ENCODE data around the gene FAF2. TPM values are rescaled to one million over a fixed set of nuclear protein-coding genes. Genes with fewer than 3 reads are reported as not detected.

Gene FAF2
- total and polyA plus RNA-seq, 10 of the 15 experiments (the other 5 are each of a cell fraction or from before 2014, with no cell fraction given) = 19.0 to 45.1 (median 35.6) TPM

- Histone ChIP-seq H3K9ac (ENCODE audit: control insufficient read depth, insufficient read depth, low read length) (no peak overlapping the region), H2AFZ (ENCODE audit: control insufficient read depth, low read depth, low read length) (peak overlapping the region; percentile 84; the same call in 1 of the 2 replicates), H4K20me1 (ENCODE audit: control insufficient read depth, insufficient read depth) (no peaks in the 10 kb centered on the region), H3K4me3 (no peak overlapping the region), H3K9me3 (replicated peaks; ENCODE audit: control insufficient read depth, insufficient read depth, low read length) (no peaks in the 10 kb centered on the region), H3K27ac (ENCODE audit: control insufficient read depth, insufficient read depth) (peak overlapping the region; percentile 50; the same call in 1 of the 2 replicates), H3K4me2 (ENCODE audit: control insufficient read depth, insufficient read depth) (peak overlapping the region; percentile 82; the same call in 1 of the 2 replicates), H3K36me3 (ENCODE audit: control insufficient read depth in 2 of 2, insufficient read depth in 2 of 2, low read length in 1 of 2) (no peaks in the 10 kb centered on the region), H3K79me2 (ENCODE audit: control insufficient read depth, insufficient read depth, low read length) (peaks cover 10% of the 10 kb centered on the region), H3K27me3 (replicated peaks in 1 of 2; ENCODE audit: control insufficient read depth in 2 of 2, insufficient read depth in 2 of 2, low read length in 1 of 2) (no peaks in the 10 kb centered on the region), H3K4me1 (ENCODE audit: control insufficient read depth, insufficient read depth, low read length) (peaks cover 17% of the 10 kb centered on the region)
- ChIA-PET POLR2A (interaction anchor here (1.1 kb wide), 1 partner anchor 124 kb away, joined by 4 read pairs; no protein-coding TSS in a partner anchor), SMC1A (ENCODE audit: uncharacterized antibody, unreplicated experiment) (no interaction called here), CTCF (no interaction called here), RAD21 (ENCODE audit: unreplicated experiment) (no interaction called here)
- intact Hi-C loops (cut with micrococcal nuclease; ENCODE audit: unreplicated experiment) = no loop called here
- no TSS peak for BruUV-seq (replicated peaks)
- DNase-seq (ENCODE audit: low read depth, low spot score) = no peak
- 86% methylated on average over 8 of the region's 8 CpGs for WGBS (ENCODE audit: insufficient coverage, insufficient replicate concordance, low lambda C conversion rate, missing lambda C conversion rate)
- TF ChIP-seq, protein P1, sequence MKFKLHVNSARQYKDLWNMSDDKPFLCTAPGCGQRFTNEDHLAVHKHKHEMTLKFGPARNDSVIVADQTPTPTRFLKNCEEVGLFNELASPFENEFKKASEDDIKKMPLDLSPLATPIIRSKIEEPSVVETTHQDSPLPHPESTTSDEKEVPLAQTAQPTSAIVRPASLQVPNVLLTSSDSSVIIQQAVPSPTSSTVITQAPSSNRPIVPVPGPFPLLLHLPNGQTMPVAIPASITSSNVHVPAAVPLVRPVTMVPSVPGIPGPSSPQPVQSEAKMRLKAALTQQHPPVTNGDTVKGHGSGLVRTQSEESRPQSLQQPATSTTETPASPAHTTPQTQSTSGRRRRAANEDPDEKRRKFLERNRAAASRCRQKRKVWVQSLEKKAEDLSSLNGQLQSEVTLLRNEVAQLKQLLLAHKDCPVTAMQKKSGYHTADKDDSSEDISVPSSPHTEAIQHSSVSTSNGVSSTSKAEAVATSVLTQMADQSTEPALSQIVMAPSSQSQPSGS (IDR thresholded peaks at IDR 0.05; ENCODE audit: low read length) = no peak
- TF ChIP-seq CHD2 (IDR thresholded peaks at IDR 0.05; ENCODE audit: borderline replicate concordance, low read depth, low read length) (no peak), BACH1 (IDR thresholded peaks at IDR 0.05; ENCODE audit: borderline replicate concordance) (no peak)
- in situ Hi-C loops (cut with MboI) = no loop called here
- FAIRE-seq = no peak
- ATAC-seq = no peak
These were observed 92.8 kb downstream of the FAF2 start for GRCh38 chr5:176540956-176541337.

DNA sequence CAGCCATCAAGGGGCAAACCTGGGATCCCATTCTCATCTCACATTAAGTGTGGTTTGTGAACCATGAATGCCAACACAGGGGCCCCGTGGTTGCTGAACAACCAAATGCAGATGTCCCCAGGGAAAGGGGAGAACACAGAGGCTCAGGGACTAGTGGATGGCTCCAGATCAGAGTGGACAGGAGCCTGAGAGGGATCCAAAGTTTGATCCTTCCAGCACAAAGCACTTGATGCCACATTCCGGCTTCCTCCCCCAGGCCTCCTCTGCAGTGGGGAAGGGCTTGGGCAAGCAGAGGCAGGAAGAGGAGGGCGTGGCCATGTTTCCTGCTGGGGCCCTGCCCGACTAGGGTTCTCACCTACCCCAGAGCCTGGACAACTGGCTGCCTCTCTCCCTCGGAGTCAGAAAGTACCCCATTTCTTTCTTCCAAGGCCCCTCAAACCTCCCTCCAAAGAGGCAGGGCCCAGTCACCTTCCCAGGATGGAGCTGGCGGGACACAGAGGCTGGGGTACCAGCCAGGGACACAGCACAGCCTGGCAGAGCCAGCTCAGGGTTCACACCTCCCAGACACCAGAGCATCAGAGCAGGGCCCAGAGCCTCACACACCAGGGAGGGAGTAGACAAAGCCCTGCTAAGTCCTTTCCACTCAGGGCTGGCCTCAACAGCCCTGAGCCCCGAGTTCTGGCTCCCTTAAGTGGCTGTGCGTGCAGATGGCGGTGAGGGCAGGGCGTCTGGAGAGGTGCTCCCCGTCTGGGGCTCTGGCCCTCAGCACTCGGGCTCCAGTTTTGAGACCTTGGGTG lies 93.4 kb downstream of the FAF2 start:
- 39% methylated on average over 12 of the region's 12 CpGs for WGBS (ENCODE audit: insufficient coverage, insufficient replicate concordance, low lambda C conversion rate, missing lambda C conversion rate)
- TF ChIP-seq POLR2A (IDR thresholded peaks at IDR 0.05; ENCODE audit: low read depth, low read length) = peak; percentile 62
- no peak for TF ChIP-seq MYB (IDR thresholded peaks at IDR 0.05; ENCODE audit: borderline replicate concordance, low read depth, low read length)
- peak; percentile 55 for TF ChIP-seq MEF2B (IDR thresholded peaks at IDR 0.05; ENCODE audit: partially characterized antibody, poor library complexity, severe bottlenecking)
- CTCF ChIA-PET = interaction anchor here (1.4 kb wide), 1 partner anchor 180 kb away, joined by 4 read pairs; the partner anchor contains the start of gene KIAA1191

More for the DNA sequence above, 93.4 kb downstream of the FAF2 start:
- DNase-seq (ENCODE audit: low read depth, low spot score) (no peak), FAIRE-seq (no peak), ATAC-seq (no peak)
- intact Hi-C loops (cut with micrococcal nuclease; ENCODE audit: unreplicated experiment) = no loop called here
- POLR2A ChIA-PET = interaction anchor here (0.6 to 1.1 kb wide), 2 partner anchors 22 to 124 kb away, joined by 3 to 4 read pairs; no protein-coding TSS in a partner anchor
- SMC1A ChIA-PET (ENCODE audit: uncharacterized antibody, unreplicated experiment) = no interaction called here
- no peaks in the 10 kb centered on the region for H4K20me1 ChIP-seq (ENCODE audit: control insufficient read depth, insufficient read depth)
- peak overlapping the region; percentile 88; the same call in 1 of the 2 replicates for H3K4me3 ChIP-seq
- H3K9me3 ChIP-seq (replicated peaks; ENCODE audit: control insufficient read depth, insufficient read depth, low read length) = no peaks in the 10 kb centered on the region
- H3K4me1 ChIP-seq (ENCODE audit: control insufficient read depth, insufficient read depth, low read length) = peaks cover 17% of the 10 kb centered on the region
- no peaks in the 10 kb centered on the region for H3K36me3 ChIP-seq (ENCODE audit: control insufficient read depth in 2 of 2, insufficient read depth in 2 of 2, low read length in 1 of 2)
- in situ Hi-C loops (cut with MboI) = no loop called here
- peak overlapping the region; percentile 82 for H3K4me2 ChIP-seq (ENCODE audit: control insufficient read depth, insufficient read depth)
- RAD21 ChIA-PET (ENCODE audit: unreplicated experiment) = no interaction called here
- peak overlapping the region; percentile 84 for H2AFZ ChIP-seq (ENCODE audit: control insufficient read depth, low read depth, low read length)
- no TSS peak for BruUV-seq (replicated peaks)
- no peaks in the 10 kb centered on the region for H3K27me3 ChIP-seq (replicated peaks in 1 of 2; ENCODE audit: control insufficient read depth in 2 of 2, insufficient read depth in 2 of 2, low read length in 1 of 2)
- peak overlapping the region; percentile 50 for H3K27ac ChIP-seq (ENCODE audit: control insufficient read depth, insufficient read depth)
- H3K79me2 ChIP-seq (ENCODE audit: control insufficient read depth, insufficient read depth, low read length) = peaks cover 4% of the 10 kb centered on the region
- peak overlapping the region; percentile 50; the same call in 1 of the 2 replicates for H3K9ac ChIP-seq (ENCODE audit: control insufficient read depth, insufficient read depth, low read length)

Data from GM12878 (cell line).